ENCODE results near the gene IPMK. TPM values are rescaled to one million over a fixed set of nuclear protein-coding genes. Genes with fewer than 3 reads are reported as not detected.

Gene IPMK
- total RNA-seq, 4 donors from 2014 or later = 3.4 to 5.5 (median 4.3) TPM

- WGBS = over 99% methylated on average over 13 of the region's 18 CpGs
- no peaks in the 10 kb centered on the region for H3K9me3 ChIP-seq
- no peaks in the 10 kb centered on the region for H3K36me3 ChIP-seq
- H3K4me3 ChIP-seq = no peak overlapping the region
- intact Hi-C loops (cut with DNase I) = no loop called here
- no peaks in the 10 kb centered on the region for H3K4me1 ChIP-seq
- no peak for DNase-seq (ENCODE audit: extremely low spot score)
- no peak for TF ChIP-seq CTCF (IDR thresholded peaks at IDR 0.05)
- TF ChIP-seq POLR2A (IDR thresholded peaks at IDR 0.05; ENCODE audit: low read depth) = no peak
- TF ChIP-seq EP300 (IDR thresholded peaks at IDR 0.05) = no peak
- no peak for TF ChIP-seq POLR2AphosphoS5 (IDR thresholded peaks at IDR 0.05)
- no peak overlapping the region for H3K27ac ChIP-seq (replicated peaks in 1 of 4)
- H3K27me3 ChIP-seq = no peaks in the 10 kb centered on the region
These were observed 24.4 kb downstream of the IPMK start for GRCh38 chr10:58243269-58243668.

- Histone ChIP-seq H3K4me1 (no peaks in the 10 kb centered on the region), H3K4me3 (no peak overlapping the region), H3K36me3 (peaks cover 0 to 13% (median 6%) of the 10 kb centered on the region in 4 donors), H3K27ac (replicated peaks in 1 of 4) (no peak overlapping the region), H3K27me3 (no peaks in the 10 kb centered on the region), H3K9me3 (no peaks in the 10 kb centered on the region)
- no peak for DNase-seq (ENCODE audit: extremely low spot score)
- TF ChIP-seq CTCF (IDR thresholded peaks at IDR 0.05) (no peak), EP300 (IDR thresholded peaks at IDR 0.05) (no peak), POLR2AphosphoS5 (IDR thresholded peaks at IDR 0.05) (no peak), POLR2A (IDR thresholded peaks at IDR 0.05; ENCODE audit: low read depth) (no peak)
- WGBS = 75% methylated on average over 3 of the region's 3 CpGs
- intact Hi-C loops (cut with DNase I) = no loop called here
These were observed 26.3 kb downstream of the IPMK start for GRCh38 chr10:58241346-58241745.

- intact Hi-C loops (cut with DNase I) = no loop called here
- H3K4me1 ChIP-seq = no peaks in the 10 kb centered on the region
- peaks cover 0 to 19% (median 10%) of the 10 kb centered on the region in 4 donors for H3K36me3 ChIP-seq
- TF ChIP-seq CTCF (IDR thresholded peaks at IDR 0.05) (no peak), POLR2AphosphoS5 (IDR thresholded peaks at IDR 0.05) (no peak), POLR2A (IDR thresholded peaks at IDR 0.05; ENCODE audit: low read depth) (no peak), EP300 (IDR thresholded peaks at IDR 0.05) (no peak)
- H3K9me3 ChIP-seq = no peaks in the 10 kb centered on the region
- H3K27ac ChIP-seq (replicated peaks in 1 of 4) = no peak overlapping the region
- H3K4me3 ChIP-seq = no peak overlapping the region
- no peaks in the 10 kb centered on the region for H3K27me3 ChIP-seq
- DNase-seq (ENCODE audit: extremely low spot score) = no peak
- WGBS = 75% methylated on average over 4 of the region's 4 CpGs
These were observed 27.2 kb downstream of the IPMK start for GRCh38 chr10:58240531-58240930.

GRCh38 chr10:58239561-58240169 lies 28.0 kb downstream of the IPMK start:
- 86% methylated on average over 5 of the region's 5 CpGs for WGBS
- no peak for DNase-seq (ENCODE audit: extremely low spot score)
- no peaks in the 10 kb centered on the region for H3K9me3 ChIP-seq
- no peaks in the 10 kb centered on the region for H3K27me3 ChIP-seq
- TF ChIP-seq POLR2AphosphoS5 (IDR thresholded peaks at IDR 0.05) (no peak), POLR2A (IDR thresholded peaks at IDR 0.05; ENCODE audit: low read depth) (no peak), CTCF (IDR thresholded peaks at IDR 0.05) (no peak), EP300 (IDR thresholded peaks at IDR 0.05) (no peak)
- no peak overlapping the region for H3K4me3 ChIP-seq
- H3K4me1 ChIP-seq = no peaks in the 10 kb centered on the region
- peaks cover 0 to 24% (median 13%) of the 10 kb centered on the region in 4 donors for H3K36me3 ChIP-seq
- intact Hi-C loops (cut with DNase I) = no loop called here
- H3K27ac ChIP-seq (replicated peaks in 1 of 4) = no peak overlapping the region

Measured in esophagus muscularis mucosa (tissue), 4 donors.